Ovary (tissue), 9 donors: ENCODE data around the gene C4orf50. TPM values are rescaled to one million over a fixed set of nuclear protein-coding genes. Genes with fewer than 3 reads are reported as not detected.

Experiments
- DNase-seq, 5 donors: peaks; one replicate each; pipeline ENCODE4 v3.0.0-alpha.2; 2019 to 2020
- H3K27ac ChIP-seq, 2 donors: fragments of 200-600 bp; one replicate each; pipeline versions ENCODE4 v1.5.1 to v1.8.0; 2019 to 2022
- H3K27me3 ChIP-seq: fragments of 200-600 bp; one replicate; pipeline ENCODE4 v1.8.0; 2022
- H3K36me3 ChIP-seq: fragments of 200-600 bp; sonication (generic); one replicate; pipeline ENCODE4 v1.5.1; 2019
- H3K4me1 ChIP-seq: one replicate; pipeline ENCODE4 v1.8.1; 2013; ENCODE audit warnings: mild to moderate bottlenecking, moderate library complexity; ENCODE audit not compliant: insufficient read depth
- H3K4me3 ChIP-seq: fragments of 200-600 bp; sonication (generic); one replicate; pipeline ENCODE4 v1.5.1; 2017
- H3K9me3 ChIP-seq, 2 donors: fragments of 200-600 bp in 1 of 2; sonication (generic) in 1 of 2; one replicate each; pipeline versions ENCODE4 v1.5.1 to v1.8.1; 2013 to 2019; ENCODE audit warnings: mild to moderate bottlenecking in 1 of 2, moderate library complexity in 1 of 2
- CTCF ChIP-seq, 3 donors: fragments of 450-650 bp in 2 of 3; fragments of 200-600 bp in 1 of 3; IDR thresholded peaks; one replicate each; pipeline versions ENCODE4 v1.5.1 to v1.8.0; 2016 to 2022; ENCODE audit warnings: antibody characterized with exemption in 3 of 3, mild to moderate bottlenecking in 1 of 3
- EP300 ChIP-seq: sonication (generic); formaldehyde crosslinking; IDR thresholded peaks from one replicate; pipeline ENCODE4 v1.6.1; 2017; ENCODE audit warnings: antibody characterized with exemption
- POLR2A ChIP-seq: fragments of 450-650 bp; IDR thresholded peaks from one replicate; pipeline ENCODE4 v1.6.1; 2017; ENCODE audit warnings: antibody characterized with exemption, mild to moderate bottlenecking, moderate library complexity
- WGBS, 3 donors: extraction: QIAGEN DNeasy Blood & Tissue Kit in 1 of 3; methylation state at CpG; one replicate each; pipeline versions ENCODE4 v1.1.5 to v1.1.7; 2013 to 2017; 5-methylcytosine and 5-hydroxymethylcytosine counted together
- intact Hi-C, 4 donors: fragments of 100-400 bp; cut with DNase I; formaldehyde crosslinking; loops; one replicate each; pipeline versions ENCODE4 v1.11.0 to v1.15.1; 2022 to 2023
- polyA plus RNA-seq, 2 donors: library from polyadenylated mRNA; stranded (reverse); fragments of 200-250 nt in 1 of 2; fragments of 350-450 nt in 1 of 2; fragmentation: Illumina TruSeq in 1 of 2; extraction: RNeasy Lipid Tissue Mini Kit (QIAGEN cat#74804) in 1 of 2; gene quantifications; one replicate each; pipeline ENCODE4 v1.2.3, GENCODE V29; 2013 to 2014
- total RNA-seq, 7 donors: library from RNA; depleted of rRNA in 2 of 7; stranded (reverse); fragments of >200 nt in 2 of 7; fragmentation: NEBNext Ultra II Directional in 3 of 7; extraction: Animal tissue kit (Norgen Biotek cat#: 25700) in 3 of 7; gene quantifications; one replicate each; pipeline versions ENCODE4 v1.1.0 to v1.2.4, GENCODE V29; 2016 to 2023
- donor health status: DM: no; HTN: no; CAD: no; lungs with moderate emphysema.
- donor health status: DM: no; HTN: no; CAD: no.
- donor health status: Bipolar disorder and iron deficiency.
- donor health status: DM: yes; HTN: yes; CAD: no.
- donor health status: DM: no; HTN: no; CAD: no.
- donor health status: DM: yes; HTN: yes; CAD: no.

C4orf50 gene
- total and polyA plus RNA-seq, 9 donors: 0.04 to 0.35 (median 0.12) TPM

GRCh38 chr4:6029254-6029653, 11.0 kb upstream of the C4orf50 start:
- TF ChIP-seq CTCF (IDR thresholded peaks at IDR 0.05) (no peak), POLR2A (no peak), EP300 (no peak)
- H3K36me3 ChIP-seq: no peaks in the 10 kb centered on the region
- intact Hi-C loops: no loop called here

GRCh38 chr4:6028168-6028567, 9.9 kb upstream of the C4orf50 start:
- no peak for DNase-seq
- TF ChIP-seq EP300 (no peak), CTCF (IDR thresholded peaks at IDR 0.05) (no peak), POLR2A (no peak)
- intact Hi-C loops: no loop called here
- H3K27me3 ChIP-seq: no peaks in the 10 kb centered on the region
- WGBS, 3 donors: 84 to 87% (median 85%) methylated on average over 10 of the region's 10 CpGs
- H3K4me3 ChIP-seq: no peak overlapping the region
- H3K4me1 ChIP-seq: peaks cover 4% of the 10 kb centered on the region
- no peaks in the 10 kb centered on the region for H3K36me3 ChIP-seq
- H3K27ac ChIP-seq: no peak overlapping the region
- no peaks in the 10 kb centered on the region for H3K9me3 ChIP-seq

More at GRCh38 chr4:6029254-6029653, 11.0 kb upstream of the C4orf50 start:
- no peaks in the 10 kb centered on the region for H3K9me3 ChIP-seq
- H3K27ac ChIP-seq: no peak overlapping the region
- H3K4me1 ChIP-seq: peaks cover 4% of the 10 kb centered on the region
- H3K27me3 ChIP-seq: no peaks in the 10 kb centered on the region
- H3K4me3 ChIP-seq: no peak overlapping the region
- 81 to 89% (median 86%) methylated on average over 6 of the region's 6 CpGs for WGBS, 3 donors
- no peak for DNase-seq

GRCh38 chr4:6027392-6027791, 9.2 kb upstream of the C4orf50 start:
- H3K4me3 ChIP-seq: no peak overlapping the region
- H3K27me3 ChIP-seq: no peaks in the 10 kb centered on the region
- no peaks in the 10 kb centered on the region for H3K4me1 ChIP-seq
- DNase-seq: no peak
- H3K9me3 ChIP-seq: no peaks in the 10 kb centered on the region
- no peaks in the 10 kb centered on the region for H3K36me3 ChIP-seq
- 76 to 89% (median 81%) methylated on average over 9 of the region's 9 CpGs for WGBS, 3 donors
- no peak overlapping the region for H3K27ac ChIP-seq
- TF ChIP-seq POLR2A (no peak), CTCF (IDR thresholded peaks at IDR 0.05) (no peak), EP300 (no peak)
- intact Hi-C loops: no loop called here

GRCh38 chr4:6024313-6024960, 6.2 kb upstream of the C4orf50 start:
- DNase-seq: no peak

More at GRCh38 chr4:6024313-6024960, 6.2 kb upstream of the C4orf50 start:
- no peak overlapping the region for H3K27ac ChIP-seq
- no peaks in the 10 kb centered on the region for H3K9me3 ChIP-seq
- H3K4me1 ChIP-seq: no peaks in the 10 kb centered on the region
- H3K4me3 ChIP-seq: no peak overlapping the region
- 44 to 63% (median 53%) methylated on average over 20 of the region's 20 CpGs for WGBS, 3 donors
- intact Hi-C loops: no loop called here
- H3K27me3 ChIP-seq: no peaks in the 10 kb centered on the region
- H3K36me3 ChIP-seq: no peaks in the 10 kb centered on the region
- TF ChIP-seq CTCF (IDR thresholded peaks at IDR 0.05) (no peak), EP300 (no peak), POLR2A (no peak)
